Measurements from ENCODE around the gene AP2A2. TPM values are rescaled to one million over a fixed set of nuclear protein-coding genes. Genes with fewer than 3 reads are reported as not detected.

Gene AP2A2
- total RNA-seq, 1 donor from 2014 or later = 92.0 TPM

DNA sequence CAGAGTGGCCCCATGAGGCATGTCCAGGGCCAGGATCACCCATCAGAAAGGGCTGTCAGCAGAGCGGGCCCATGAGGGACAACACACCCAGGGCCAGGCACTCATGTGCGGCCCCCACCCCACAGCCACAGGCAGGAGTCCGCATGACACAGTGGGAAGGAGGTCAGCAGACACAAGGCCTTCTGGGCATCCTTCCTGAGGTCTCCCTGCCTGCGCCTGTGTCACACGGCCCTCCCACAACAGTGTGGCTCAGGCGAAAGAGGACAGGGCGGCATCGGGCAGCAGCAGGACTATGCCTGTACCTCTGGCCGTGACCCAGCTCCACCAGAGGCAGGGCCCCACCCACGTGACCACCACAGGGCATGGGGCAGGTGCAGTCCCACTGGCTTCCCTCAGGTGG is 42.1 kb upstream of the AP2A2 start:
- no peak for ATAC-seq
- TF ChIP-seq, protein P1, sequence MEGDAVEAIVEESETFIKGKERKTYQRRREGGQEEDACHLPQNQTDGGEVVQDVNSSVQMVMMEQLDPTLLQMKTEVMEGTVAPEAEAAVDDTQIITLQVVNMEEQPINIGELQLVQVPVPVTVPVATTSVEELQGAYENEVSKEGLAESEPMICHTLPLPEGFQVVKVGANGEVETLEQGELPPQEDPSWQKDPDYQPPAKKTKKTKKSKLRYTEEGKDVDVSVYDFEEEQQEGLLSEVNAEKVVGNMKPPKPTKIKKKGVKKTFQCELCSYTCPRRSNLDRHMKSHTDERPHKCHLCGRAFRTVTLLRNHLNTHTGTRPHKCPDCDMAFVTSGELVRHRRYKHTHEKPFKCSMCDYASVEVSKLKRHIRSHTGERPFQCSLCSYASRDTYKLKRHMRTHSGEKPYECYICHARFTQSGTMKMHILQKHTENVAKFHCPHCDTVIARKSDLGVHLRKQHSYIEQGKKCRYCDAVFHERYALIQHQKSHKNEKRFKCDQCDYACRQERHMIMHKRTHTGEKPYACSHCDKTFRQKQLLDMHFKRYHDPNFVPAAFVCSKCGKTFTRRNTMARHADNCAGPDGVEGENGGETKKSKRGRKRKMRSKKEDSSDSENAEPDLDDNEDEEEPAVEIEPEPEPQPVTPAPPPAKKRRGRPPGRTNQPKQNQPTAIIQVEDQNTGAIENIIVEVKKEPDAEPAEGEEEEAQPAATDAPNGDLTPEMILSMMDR (IDR thresholded peaks at IDR 0.05) = no peak
- no peaks in the 10 kb centered on the region for H3K27me3 ChIP-seq
- no peaks in the 10 kb centered on the region for H3K36me3 ChIP-seq
- H3K4me3 ChIP-seq = no peak overlapping the region
- H3K27ac ChIP-seq = no peak overlapping the region
- intact Hi-C loops (cut with DNase I) = no loop called here
- no peaks in the 10 kb centered on the region for H3K9me3 ChIP-seq
- H3K4me1 ChIP-seq = no peaks in the 10 kb centered on the region
- no peak for DNase-seq

DNA sequence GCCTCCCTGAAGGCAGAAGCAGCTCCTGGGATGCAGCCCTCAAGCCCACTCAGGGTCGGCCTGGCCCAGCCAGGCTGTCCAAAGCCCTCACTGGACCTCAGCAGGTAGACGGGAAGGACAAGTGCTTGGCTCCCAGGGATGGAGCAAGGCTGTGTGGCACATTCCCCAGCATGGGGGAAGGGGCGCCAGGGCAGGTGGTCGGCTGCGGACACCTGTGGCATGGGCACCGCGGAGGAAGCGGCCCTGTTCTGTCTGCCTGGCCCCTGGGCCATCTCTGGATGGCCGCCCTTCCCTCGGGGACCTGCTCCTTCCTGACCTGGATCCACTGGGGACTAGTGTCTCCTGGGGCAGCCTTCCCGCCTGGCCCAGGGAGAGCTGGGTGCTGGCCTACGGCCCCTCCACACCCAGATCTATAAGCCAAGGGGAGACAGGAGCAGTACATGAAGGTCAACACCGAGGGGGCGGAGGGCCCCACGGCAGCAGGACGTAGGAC is 41.0 kb upstream of the AP2A2 start:
- no peak for DNase-seq
- Histone ChIP-seq H3K27me3 (no peaks in the 10 kb centered on the region), H3K27ac (no peak overlapping the region), H3K36me3 (no peaks in the 10 kb centered on the region), H3K9me3 (no peaks in the 10 kb centered on the region), H3K4me3 (no peak overlapping the region), H3K4me1 (no peaks in the 10 kb centered on the region)
- TF ChIP-seq, protein P1 (IDR thresholded peaks at IDR 0.05) = no peak
- intact Hi-C loops (cut with DNase I) = no loop called here
- ATAC-seq = no peak

DNA sequence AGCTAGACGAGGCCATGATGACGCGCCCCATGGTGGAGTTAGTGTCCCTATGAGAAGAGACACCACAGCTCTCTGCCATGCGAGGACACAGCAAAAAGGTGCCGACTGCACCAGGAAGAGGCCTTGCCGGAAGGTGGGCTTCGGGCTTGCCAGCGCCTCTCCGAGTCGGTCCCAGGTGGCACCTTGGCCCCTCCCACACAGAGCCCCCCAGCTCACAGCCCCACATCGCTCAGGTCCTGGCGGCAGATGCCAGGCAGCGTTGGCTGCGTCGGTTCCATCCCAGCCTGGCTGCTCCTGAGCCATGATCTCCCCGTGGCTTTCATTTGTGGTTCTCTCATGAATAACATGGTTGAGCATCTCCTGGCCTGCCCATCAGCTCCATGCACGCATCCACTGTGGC is 39.1 kb upstream of the AP2A2 start:
- Histone ChIP-seq H3K9me3 (no peaks in the 10 kb centered on the region), H3K36me3 (no peaks in the 10 kb centered on the region), H3K27me3 (no peaks in the 10 kb centered on the region), H3K4me1 (no peaks in the 10 kb centered on the region), H3K4me3 (no peak overlapping the region), H3K27ac (no peak overlapping the region)
- DNase-seq (no peak), ATAC-seq (no peak)
- TF ChIP-seq, protein P1 (IDR thresholded peaks at IDR 0.05) = no peak
- intact Hi-C loops (cut with DNase I) = no loop called here

DNA sequence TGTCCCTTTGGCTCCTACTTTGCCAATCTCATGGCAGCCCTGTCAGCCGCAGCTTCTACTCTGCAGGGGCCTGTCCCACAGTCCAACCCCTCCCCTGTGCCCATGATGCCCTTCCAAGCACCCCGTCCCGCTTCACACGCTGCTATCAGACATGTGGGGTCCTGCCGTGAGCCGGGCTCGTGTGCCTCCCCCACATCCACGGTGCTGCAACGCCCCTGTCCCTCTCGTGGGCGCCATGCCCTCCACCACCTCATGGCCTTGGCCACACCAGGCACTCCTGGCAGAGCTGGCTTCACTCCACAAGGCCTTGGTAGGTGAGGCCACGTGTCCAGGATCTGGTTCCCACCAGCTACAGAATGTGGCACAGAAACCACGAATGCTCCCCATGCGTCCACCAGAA is 38.1 kb upstream of the AP2A2 start:
- intact Hi-C loops (cut with DNase I) = no loop called here
- H3K9me3 ChIP-seq = no peaks in the 10 kb centered on the region
- no peaks in the 10 kb centered on the region for H3K36me3 ChIP-seq
- H3K27ac ChIP-seq = no peak overlapping the region
- no peak for DNase-seq
- TF ChIP-seq, protein P1 (IDR thresholded peaks at IDR 0.05) = no peak
- H3K4me3 ChIP-seq = no peak overlapping the region
- no peaks in the 10 kb centered on the region for H3K4me1 ChIP-seq
- H3K27me3 ChIP-seq = no peaks in the 10 kb centered on the region
- no peak for ATAC-seq

DNA sequence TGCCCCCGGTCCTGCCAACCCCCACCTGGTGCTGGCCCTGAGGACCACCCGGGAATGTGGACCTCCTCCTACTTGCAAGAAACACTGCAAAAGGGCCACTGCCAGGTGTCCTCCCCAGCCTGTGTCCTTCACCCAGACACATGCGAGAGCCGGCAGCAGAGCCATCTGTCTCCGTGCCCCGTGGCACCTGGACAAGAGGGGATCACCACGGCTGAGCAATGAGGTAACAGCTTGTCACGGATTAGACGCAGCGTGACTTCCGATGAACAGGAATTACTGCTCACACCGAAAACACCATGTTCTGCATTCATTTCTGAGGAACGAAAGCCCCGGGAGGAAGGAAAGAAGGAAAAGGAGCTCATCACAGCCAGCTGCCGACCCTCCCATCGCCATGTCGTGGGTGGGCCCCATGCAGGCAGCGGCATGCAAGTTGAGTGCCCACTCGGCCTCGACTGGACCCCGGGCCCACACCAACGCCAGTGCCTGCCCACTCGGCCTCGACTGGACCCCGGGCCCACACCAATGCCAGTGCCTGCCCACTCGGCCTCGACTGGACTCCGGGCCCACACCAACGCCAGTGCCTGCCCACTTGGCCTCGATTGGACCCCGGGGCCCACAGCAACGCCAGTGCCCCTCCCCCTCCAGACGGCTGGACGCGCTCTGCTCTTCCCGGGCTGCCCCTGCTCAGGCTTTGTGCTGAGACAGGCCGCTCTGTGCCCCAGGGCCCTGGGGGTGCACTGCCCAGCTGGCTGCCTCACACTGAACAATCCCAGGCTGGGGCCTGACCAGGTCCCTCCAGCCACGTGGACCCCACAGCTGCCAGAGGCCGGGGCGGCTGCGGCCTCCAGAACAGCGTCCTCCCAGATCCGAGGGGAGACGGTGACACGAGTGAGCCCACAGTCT is 37.1 kb upstream of the AP2A2 start:
- Histone ChIP-seq H3K4me1 (no peaks in the 10 kb centered on the region), H3K27me3 (no peaks in the 10 kb centered on the region), H3K4me3 (no peak overlapping the region), H3K9me3 (no peaks in the 10 kb centered on the region), H3K36me3 (no peaks in the 10 kb centered on the region), H3K27ac (no peak overlapping the region)
- intact Hi-C loops (cut with DNase I) = no loop called here
- DNase-seq = no peak
- ATAC-seq = no peak
- TF ChIP-seq, protein P1 (IDR thresholded peaks at IDR 0.05) = no peak
